ENCODE data around the gene TGM6.

The TGM6 gene

GRCh38 chr20:2380601-2381000 lies at the start of gene TGM6:
Gene TGM6 (plus strand): TSS chr20:2380901. CDS start chr20:2380969, 68 bp downstream.
- no peak for FAIRE-seq

GRCh38 chr20:2331106-2331505 lies 49.6 kb upstream of the TGM6 start:
- FAIRE-seq: no peak

GRCh38 chr20:2331901-2332565 lies 48.7 kb upstream of the TGM6 start:
- FAIRE-seq: no peak

GRCh38 chr20:2332711-2333110 lies 48.0 kb upstream of the TGM6 start:
- no peak for FAIRE-seq

- FAIRE-seq: no peak
Observed at GRCh38 chr20:2333821-2334220, 46.9 kb upstream of the TGM6 start.

DNA sequence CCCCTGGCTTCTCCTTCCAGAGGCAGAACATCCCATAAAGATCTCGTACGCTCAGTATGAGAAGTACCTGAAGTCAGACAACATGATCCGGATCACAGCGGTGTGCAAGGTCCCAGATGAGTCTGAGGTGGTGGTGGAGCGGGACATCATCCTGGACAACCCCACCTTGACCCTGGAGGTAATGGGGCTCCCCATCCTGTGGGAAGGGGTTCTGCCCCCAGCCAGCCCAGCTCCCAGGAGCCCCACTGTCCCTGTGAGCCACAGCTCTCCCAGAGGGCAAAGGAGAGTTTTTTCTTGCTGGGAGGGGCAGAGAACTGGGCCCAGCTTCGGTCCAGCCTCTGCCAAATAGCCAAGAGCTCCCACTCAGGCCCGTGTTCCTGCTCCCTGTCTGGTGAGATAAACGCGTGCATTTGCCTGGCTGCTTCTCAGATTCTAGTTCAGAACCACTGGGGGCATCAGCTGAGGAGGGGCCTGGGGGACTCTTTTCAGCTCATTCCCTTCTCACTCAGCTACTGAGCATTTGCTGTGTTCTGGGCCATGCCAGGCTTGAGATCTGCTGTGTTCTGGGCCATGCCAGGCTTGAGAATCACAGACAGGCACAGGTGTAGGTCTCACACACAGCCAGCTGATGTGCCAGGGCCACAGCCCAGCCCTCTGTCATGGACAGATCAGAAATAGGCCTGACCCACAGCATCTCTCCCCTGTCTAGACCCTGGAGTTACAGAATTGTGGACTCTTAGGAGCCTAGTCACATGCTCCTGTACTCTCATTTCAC lies 45.4 kb upstream of the TGM6 start:
- no peak for FAIRE-seq

DNA sequence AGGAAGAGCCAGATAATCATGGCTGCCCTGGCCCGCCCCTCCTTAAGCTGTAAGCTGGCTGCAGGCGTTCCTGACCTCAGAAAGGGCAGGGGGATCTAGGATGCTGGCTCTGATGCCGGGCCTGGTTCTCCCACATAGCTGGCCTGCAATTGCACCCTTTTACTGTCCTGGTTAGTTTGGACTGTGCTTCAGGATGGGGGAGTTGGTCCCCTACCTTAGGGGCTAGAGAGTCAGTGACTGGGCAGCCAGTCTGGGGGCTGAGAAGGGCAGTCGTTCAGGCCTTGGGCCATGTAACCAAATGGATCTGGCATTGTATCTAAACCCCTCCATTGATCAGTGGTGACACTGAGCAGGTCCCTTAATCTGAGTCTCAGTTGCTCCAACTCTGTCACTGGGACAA lies 44.2 kb upstream of the TGM6 start:
- FAIRE-seq: no peak

DNA sequence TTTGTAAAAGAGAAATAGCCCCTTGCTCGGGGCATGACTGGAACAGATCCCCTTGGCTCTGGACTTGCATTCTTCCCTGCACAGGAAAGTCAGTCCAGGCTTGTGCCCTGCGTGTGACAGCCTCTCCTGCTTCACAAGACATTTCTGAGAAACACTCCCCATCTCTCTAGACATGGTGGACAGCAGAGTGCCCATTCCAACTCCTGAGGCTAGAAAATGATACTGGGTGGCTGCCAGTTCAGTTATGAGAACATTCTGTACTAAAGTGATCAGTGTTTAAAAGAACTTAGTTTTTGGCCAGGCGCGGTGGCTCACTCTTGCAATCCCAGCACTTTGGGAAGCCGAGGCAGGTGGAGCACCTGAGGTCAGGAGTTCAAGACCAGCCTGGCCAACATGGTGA lies 43.6 kb upstream of the TGM6 start:
- FAIRE-seq: no peak

DNA sequence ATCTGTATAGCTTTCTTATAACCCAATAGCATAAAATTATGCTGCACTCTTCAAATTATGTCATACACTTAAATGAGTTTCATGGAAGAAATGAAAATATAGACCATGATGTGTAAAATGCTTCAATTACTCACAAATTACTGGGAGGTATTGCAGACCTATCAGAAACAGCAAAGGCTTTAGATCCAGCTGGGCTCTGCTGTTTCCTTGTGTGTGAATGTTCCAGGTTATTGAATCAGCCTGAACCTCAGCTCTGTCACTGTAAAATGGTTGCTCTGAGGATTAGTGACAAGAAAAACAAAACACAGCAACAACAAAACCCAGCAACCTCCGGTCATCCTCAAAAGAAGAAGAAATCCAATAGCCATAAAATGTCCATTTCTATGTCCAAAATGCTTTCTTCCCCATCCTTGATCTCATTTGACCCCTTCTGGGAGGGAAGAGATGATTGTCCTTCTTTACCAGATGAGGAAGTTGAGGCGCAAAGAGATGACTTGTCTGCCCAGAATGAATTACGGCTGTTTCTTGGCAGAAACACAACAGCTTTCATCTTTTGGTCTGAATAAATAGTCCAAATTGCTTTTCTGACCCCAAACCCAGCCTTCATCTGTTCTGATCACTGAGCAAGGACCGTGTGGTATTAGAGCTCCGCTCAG lies 42.2 kb upstream of the TGM6 start:
- no peak for FAIRE-seq

DNA sequence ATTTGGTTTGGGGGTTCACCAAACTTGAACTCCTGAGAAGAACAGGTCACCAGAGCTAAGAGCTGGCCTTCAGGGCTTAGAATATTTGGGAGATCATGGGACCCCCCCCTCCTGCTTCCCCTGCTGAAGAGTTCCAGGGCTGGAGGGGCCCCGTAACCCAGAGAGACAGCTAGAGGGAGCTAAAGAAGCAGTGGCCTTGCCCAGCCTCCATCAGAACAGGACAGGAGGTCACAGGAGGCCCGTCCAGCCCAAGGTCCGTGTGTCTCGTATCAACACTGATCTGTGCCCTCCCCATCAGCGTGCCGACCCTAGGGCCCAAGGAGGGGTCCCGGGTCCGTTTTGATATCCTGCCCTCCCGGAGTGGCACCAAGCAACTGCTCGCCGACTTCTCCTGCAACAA lies 40.6 kb upstream of the TGM6 start:
- no peak for FAIRE-seq

- no peak for FAIRE-seq
Observed at GRCh38 chr20:2340823-2341222, 39.9 kb upstream of the TGM6 start.

DNA sequence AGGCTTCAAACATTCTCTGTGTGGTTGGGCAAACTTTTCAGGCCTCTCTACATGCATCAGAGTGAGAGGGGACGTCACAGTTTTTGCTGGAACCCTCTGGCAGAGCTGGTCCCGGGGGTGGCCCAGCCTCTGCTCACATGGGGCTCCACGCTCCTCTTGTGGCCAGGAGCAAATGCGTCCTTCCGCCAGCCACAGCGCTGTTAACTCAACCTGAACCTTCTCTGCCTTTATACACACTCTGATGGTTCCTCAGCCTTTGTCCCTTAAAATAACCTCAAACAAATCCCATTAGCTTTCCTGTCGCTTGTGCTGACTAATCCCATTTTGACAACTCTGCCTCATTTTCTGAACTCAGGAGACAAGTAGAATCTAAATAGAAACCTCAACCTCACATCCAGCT lies 39.4 kb upstream of the TGM6 start:
- FAIRE-seq: no peak

GRCh38 chr20:2342243-2342642 lies 38.5 kb upstream of the TGM6 start:
- FAIRE-seq: no peak

GRCh38 chr20:2346188-2346587 lies 34.5 kb upstream of the TGM6 start:
- no peak for FAIRE-seq

DNA sequence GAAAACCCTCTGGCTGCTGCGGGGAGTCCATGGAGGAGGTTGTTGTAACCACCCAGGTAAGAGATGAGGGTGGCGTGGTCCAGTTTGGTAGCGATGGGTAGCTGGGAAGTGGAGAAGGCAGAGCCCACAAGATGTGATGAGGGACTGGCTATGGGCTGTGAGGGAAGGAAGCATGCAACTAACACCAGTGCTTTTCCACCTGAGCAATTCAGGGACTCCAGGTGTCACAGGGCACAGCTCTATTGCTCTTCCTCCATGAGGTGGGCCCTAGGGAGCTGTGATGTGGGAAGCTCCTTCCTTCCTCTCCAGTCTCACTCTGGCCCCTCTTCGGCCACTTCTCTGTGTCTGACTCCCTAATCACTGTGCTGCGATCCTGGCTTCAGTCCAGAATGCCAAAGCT lies 32.4 kb upstream of the TGM6 start:
- no peak for FAIRE-seq

GRCh38 chr20:2349801-2350200 lies 30.9 kb upstream of the TGM6 start:
- no peak for FAIRE-seq

GRCh38 chr20:2350606-2351005 lies 30.1 kb upstream of the TGM6 start:
- FAIRE-seq: no peak

DNA sequence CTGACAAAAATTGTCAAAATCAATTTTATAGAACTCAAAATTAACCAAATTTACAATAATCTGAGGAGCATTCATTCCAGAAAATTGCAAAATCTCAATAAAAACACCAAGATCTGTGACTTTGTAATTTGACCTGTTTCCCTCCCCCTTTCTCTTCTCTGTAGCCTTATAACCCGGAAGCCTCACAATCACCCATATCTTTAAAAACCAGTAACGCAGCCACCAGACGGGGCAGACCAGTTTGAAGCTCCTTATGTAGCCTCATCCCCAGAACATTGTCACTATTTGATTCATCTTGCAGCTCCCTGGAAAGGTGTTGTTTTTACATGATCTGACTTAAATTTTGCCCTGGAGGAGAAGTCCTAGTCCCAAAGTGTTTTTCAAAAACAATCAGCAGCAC lies 27.5 kb upstream of the TGM6 start:
- FAIRE-seq: no peak

DNA sequence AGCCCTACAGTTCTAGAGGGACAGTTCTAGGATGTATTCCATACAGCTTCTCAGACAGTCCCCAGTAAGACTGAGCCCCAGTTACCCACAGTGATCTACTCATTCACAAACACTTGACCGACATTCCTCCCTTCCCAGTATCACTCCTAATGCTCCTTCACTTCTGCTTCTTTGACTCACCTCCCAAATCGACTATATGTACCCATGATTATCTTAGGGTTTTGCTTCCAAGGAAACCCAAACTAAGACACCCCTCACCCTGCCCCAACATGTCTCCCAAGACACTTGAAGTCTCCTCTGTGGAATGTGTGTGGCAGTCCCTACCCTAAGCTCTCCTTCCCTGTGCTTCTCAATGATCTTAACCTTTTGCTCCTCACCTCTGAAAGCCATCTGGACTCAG lies 23.6 kb upstream of the TGM6 start:
- FAIRE-seq: no peak

DNA sequence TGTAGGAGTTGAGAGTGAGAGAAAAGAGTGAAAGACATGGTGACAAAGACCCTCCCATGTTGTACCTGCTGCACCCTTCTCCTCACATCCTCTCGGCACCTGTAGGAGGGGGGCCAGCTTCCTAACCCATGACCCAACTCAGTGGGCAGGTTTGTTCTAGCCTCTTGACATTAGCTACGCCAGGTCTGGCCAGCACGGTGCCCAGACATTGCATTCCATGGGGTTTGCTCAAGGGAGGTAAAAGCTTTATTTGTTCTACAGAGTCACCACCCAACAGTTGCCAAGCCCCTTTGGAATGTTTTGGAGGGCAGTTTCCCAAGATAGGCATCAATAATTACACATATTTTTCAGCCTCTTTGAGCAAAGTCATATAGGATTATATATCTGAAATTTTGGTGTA lies 22.7 kb upstream of the TGM6 start:
- FAIRE-seq: no peak

- no peak for FAIRE-seq
Observed at GRCh38 chr20:2361035-2361593, 19.6 kb upstream of the TGM6 start.

- no peak for FAIRE-seq
Observed at GRCh38 chr20:2363187-2363586, 17.5 kb upstream of the TGM6 start.

DNA sequence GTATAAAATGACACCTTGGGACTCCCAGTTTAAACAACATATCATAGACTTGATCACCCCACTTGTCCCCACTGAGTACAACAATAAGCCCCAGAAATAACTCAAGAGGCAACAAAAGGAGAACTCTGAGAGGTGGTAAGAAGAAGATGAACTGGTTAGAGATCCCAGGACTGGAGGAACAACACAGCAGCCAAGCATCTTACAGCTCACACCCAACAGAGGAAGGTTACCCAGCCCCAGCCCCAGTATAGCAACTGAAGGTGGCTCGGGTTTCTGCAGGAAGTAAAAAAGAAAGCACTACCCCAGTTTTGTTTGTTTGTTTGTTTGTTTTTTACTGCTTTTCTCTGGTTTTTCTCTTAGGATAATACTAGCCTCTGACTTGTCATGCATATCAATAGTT lies 17.1 kb upstream of the TGM6 start:
- no peak for FAIRE-seq

DNA sequence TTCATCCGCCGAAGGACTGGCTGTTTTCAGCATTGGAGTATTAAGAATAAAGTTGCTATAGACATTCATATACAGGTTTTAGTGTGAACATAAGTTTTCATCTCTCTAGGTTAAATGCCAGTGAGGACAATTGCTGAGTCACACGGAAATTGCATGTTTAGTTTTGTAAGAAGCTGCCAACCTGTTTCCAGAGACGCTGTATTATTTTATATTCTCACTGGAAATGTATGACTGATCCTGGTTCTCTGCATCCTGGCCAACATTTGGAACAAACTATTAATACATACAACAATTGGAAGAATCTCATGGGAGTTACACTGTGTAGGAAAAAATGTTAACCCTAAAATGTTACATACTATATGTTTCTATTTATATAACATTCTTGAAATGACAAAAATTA lies 16.7 kb upstream of the TGM6 start:
- no peak for FAIRE-seq

All from G401.6 (cell line).